Erythroblast (primary cell): Measurements from ENCODE around the gene OPA3.
A peak's percentile ranks its signal among the peaks of the same experiment; 100 is the strongest.

Experiments
- DNase-seq, 2 experiments: peaks; one replicate each; lab custom pipeline; 2025; lab: John Stamatoyannopoulos, UW
- GATA1 ChIP-seq: IDR thresholded peaks from 2 replicates; pipeline ENCODE4 v1.6.1; 2011; ENCODE audit warnings: low read depth, mild to moderate bottlenecking, control low read depth, low read length, moderate library complexity
- POLR2A ChIP-seq: IDR thresholded peaks from 2 replicates; pipeline ENCODE4 v1.6.1; 2011; ENCODE audit warnings: mild to moderate bottlenecking, low read length

The OPA3 gene

DNA sequence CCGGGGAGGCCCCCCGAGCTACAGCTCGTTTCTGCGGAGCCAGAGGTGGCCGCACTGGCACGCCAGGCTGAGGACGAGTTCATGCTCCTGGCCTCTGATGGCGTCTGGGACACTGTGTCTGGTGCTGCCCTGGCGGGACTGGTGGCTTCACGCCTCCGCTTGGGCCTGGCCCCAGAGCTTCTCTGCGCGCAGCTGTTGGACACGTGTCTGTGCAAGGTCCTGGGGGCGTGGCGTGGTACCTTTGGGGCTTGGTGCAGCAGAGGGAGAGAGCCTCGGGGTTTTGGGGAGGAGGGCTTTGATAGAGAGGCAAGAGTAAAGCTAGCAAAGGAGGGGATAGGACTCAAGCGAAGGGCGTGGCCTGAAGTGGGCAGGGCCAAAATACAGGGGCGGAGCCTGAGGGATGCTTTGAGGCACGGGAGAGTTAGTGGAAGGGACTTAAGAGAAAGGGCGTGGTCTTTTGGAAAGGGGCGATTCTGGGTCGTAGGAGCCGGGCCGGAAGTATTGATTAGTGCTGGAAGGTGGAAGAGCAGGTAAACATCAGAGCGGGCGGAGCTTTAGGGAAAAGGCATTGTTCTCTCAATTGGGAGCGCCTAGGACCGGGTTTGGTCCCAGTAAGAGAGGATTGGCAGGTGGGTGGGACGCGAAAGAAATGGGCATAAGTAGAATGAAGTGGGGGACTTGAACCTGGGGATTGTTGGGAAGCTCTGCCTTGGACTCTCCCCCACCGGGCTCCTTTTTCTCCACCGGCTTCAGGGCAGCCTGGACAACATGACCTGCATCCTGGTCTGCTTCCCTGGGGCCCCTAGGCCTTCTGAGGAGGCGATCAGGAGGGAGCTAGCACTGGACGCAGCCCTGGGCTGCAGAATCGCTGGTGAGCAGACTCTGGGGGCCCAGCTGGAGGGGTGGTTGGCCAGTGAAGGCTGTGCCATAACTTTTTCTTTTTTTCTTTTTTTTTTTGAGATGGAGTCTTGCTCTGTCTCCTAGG, 85.1 kb downstream of the OPA3 start:
- TF ChIP-seq POLR2A (no peak), GATA1 (no peak)
- DNase-seq = peak; percentile 66 to 71

DNA sequence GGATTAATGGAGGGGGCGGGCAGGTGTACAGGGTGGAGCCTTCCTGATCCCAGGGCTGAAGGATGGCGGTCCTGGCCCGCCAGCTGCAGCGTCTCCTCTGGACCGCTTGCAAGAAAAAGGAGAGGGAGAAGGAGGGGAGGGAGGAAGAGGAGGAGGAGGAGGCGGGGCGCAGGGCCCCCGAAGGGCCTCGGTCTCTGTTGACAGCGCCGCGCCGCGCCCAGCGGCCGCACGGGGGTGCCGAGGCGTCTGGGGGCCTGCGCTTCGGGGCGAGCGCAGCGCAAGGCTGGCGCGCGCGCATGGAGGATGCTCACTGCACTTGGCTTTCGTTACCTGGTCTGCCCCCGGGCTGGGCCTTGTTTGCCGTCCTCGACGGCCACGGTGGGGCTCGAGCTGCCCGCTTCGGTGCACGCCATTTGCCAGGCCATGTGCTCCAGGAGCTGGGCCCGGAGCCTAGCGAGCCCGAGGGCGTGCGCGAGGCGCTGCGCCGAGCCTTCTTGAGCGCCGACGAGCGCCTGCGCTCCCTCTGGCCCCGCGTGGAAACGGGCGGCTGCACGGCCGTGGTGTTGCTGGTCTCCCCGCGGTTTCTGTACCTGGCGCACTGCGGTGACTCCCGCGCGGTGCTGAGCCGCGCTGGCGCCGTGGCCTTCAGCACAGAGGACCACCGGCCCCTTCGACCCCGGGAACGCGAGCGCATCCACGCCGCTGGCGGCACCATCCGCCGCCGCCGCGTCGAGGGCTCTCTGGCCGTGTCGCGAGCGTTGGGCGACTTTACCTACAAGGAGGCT, 86.0 kb downstream of the OPA3 start, which contains the start of gene PPM1N:
Gene PPM1N (plus strand): TSS at position 33 of the 785 bp plus-strand sequence. CDS start 30 bp downstream, at position 63.
- peak; percentile 72 for DNase-seq
- TF ChIP-seq GATA1 (no peak), POLR2A (no peak)

DNA sequence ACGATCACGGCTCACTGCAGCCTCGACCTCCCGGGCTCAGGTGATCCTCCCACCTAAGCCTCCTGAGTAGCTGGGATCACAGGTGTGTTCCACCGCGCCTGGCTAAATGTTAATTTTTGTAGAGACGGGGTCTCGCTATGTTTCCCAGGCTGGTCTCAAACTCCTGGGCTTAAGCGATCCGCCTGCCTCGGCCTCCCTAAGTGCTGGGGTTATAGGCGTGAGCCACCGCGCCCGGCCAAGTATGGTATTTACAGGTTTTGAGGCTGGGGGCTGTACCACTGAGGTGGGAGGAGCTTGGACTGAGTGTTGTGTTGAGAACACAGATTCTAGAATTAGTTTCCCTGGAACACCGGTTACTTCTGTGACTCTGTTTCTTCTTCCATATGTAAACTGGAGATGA, 86.8 kb downstream of the OPA3 start:
- no peak for DNase-seq
- no peak for TF ChIP-seq POLR2A
- TF ChIP-seq GATA1 = no peak

DNA sequence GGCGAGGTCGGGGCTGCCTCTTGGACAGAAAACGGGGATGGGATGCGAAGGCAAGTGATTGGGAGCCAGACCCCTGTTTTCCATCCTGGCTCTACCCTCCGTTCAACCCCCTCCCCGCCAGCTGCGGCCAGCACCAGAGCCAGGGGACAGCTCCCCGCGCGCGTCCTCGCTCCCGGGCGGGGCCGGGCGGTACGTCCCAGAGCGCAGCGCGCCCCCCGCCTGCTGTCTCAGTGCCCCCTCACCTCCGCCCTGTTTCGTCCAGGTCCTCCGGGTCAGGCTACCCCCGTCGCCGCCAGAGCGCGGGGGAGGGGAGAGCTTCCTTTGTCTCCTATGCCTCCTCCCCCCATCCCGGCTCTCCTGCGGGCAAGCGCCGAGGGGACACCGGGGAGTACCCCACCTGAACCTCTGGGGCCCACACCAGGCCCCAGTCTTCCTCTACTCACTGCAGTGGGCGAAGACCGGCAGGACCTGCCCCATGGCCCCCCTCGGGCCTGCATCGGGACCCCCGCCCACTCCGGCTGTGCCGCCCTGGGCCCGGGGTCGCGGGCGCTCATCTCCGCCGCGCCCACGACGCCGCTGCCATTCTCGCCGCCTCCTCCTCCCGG, 88.2 kb downstream of the OPA3 start:
- TF ChIP-seq GATA1 (no peak), POLR2A (no peak)
- DNase-seq = peak; percentile 45 to 56

DNA sequence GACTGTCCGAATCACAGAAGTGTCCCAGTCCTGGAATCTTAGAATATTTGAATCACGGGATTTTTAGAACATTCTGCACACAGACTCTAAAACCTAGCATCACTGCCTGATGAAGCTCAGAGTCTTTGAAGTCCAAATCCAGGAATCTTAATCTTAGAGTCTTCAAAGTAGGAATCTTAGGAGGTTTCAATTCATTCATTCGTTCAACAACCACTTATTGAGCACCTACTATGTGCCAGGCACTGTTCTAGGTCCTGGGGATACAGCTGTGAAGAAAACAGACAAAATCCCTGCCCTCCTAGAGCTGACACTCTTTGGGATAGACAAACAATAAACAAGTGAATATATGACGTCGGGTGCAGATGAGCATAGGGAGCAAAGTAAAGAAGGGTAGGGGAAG, 89.4 kb downstream of the OPA3 start:
- TF ChIP-seq GATA1 (no peak), POLR2A (no peak)
- DNase-seq = no peak

DNA sequence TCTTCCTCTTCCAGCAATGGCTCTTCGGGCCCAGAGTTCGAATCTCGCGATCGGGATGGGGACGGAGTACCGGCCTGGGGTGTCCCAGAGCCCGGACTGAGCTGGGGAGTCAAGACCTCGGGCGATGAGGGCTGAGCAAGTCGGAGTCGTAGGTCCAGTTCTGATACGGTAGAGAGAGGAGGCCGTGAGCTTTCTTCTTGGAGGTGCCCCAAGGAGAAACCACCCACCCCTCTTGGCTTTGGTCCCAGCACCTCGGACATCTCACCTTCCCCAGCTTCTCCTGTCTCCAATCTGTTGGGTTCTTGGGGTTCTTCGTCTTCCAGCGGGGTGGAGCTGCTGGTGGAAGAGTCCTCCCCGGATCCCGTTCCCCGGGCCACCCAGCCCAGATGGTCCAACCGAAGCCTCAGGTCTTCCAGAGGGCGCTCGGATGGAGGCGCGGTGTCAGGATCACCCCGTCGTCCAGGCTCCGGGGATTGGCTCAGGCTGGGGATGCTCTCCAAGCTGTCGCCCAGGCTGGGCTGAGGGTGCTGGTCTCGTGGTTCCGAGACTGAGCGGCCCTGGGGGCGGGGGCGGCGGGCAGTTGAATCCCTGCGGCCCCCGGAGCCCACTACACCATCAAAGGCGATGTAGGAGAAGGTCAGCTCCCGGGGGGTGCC, 90.2 kb downstream of the OPA3 start:
- no peak for DNase-seq
- TF ChIP-seq GATA1 = no peak
- TF ChIP-seq POLR2A = no peak

DNA sequence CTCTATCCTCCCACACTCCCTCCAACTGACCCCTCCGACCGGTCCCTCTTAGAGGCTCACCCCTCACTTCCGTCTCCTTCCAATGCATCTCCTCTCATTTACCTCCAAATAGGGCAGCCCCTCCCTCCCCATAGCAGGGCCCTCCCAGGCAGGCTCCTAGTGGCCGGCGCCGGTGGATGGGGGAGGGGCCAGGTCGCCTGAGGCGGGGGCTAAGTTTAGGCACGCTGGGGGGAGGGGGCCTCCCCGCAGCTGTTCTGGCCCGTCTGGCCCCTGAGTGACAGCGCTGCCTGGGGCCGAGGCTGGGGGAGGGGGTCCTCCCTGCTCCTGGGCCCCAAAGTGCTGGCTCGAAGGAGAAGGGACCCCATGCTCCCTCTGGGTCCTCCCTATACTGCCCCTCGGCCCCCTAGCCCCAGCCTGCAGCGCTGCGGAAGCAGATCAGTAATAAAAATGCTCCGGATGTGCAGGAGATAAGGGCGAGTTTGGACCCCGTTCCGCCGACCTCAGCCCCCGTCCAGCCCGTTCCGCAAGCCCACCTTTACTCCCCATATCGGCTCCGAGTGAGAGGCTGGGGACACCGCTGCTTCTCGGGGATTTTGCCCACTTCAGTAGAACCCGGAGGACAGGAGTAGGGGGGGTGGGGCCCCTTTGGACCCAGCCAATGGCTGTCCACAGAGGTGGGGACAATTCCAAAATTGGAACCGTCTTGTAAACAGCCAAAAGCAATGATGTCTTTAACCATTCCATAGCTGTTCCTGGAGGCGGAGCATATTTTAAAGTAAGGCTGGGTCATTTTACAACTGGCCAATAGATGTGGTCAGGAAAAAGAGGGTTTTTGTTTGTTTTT, 91.8 kb downstream of the OPA3 start:
- DNase-seq = peak; percentile 56 to 61

DNA sequence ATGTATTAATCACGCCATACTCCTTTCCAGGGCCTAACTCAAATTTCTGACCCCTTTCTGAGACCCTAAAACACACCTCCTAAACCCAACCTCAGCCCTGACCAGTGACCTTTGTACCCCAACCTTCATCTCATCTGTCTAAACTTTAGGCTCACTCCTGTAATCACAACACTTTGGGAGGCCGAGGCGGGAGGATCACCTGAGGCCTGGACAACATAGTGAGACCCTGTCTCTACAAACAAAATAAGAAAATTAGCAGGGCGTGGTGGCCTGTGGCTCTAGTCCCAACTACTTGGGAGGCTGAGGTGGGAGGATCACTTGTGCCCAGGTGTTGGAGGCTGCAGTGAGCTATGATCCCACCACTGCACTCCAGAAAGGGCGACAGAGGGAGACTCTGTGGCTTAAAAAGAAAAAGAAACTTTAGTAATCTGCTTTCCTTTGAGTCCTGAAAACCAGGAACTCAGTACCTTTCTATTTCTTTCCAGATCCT, 92.4 kb downstream of the OPA3 start:
- TF ChIP-seq GATA1 (no peak), POLR2A (no peak)
- no peak for DNase-seq

More for the DNA sequence above, 91.8 kb downstream of the OPA3 start:
- TF ChIP-seq GATA1 (no peak), POLR2A (peak; percentile 35)

DNA sequence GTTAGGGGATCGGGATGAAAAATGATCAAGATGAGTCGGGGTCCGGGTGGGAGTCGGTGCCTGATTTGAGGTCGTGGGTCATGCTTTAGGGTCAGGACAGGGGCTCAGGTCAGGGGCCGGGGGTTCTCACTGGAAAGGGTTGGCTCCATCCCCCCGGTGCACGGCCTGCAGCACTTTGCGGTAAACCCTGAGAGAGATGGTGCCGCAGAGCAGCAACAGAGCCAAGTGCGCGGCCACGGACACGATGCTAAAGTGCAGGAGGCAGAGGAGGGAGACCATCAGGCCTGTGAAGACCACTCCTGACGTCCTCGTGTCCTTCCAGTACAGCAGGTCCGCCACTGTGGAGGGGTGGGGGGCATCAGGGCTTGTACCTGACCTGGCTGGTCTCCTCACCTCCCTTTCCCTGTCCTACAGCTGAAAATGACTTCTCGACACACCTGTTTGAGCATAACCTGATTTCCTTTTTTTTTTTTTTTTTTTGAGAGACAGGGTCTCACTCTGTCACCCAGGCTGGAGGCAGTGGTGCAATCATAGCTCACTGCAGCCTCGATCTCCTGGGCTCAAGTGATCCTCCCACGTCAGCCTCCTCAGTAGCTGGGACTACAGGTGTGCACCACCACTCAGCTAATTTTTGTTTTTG, 95.3 kb downstream of the OPA3 start:
- TF ChIP-seq POLR2A = no peak
- TF ChIP-seq GATA1 = no peak
- no peak for DNase-seq

DNA sequence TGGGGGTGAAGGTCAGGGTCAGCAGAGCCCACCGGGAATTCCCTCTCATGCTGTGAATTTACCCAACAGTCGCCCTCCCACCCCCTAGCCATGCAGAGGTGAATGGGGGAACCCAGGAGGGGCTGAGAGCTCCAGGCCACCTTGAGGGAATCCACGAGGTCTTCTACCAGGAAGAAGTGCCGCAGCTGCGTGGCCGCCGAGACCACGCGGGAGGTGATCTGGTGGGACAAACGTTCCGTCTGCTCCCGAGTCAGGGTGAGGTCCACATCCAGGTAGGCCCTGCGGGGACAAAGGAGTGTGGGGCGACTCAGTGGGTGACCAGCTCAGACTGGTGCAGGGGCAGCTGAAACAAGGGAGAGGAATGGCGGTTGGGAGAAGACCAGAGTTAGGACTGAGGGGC, 95.9 kb downstream of the OPA3 start:
- TF ChIP-seq POLR2A (no peak), GATA1 (no peak)
- DNase-seq = no peak

DNA sequence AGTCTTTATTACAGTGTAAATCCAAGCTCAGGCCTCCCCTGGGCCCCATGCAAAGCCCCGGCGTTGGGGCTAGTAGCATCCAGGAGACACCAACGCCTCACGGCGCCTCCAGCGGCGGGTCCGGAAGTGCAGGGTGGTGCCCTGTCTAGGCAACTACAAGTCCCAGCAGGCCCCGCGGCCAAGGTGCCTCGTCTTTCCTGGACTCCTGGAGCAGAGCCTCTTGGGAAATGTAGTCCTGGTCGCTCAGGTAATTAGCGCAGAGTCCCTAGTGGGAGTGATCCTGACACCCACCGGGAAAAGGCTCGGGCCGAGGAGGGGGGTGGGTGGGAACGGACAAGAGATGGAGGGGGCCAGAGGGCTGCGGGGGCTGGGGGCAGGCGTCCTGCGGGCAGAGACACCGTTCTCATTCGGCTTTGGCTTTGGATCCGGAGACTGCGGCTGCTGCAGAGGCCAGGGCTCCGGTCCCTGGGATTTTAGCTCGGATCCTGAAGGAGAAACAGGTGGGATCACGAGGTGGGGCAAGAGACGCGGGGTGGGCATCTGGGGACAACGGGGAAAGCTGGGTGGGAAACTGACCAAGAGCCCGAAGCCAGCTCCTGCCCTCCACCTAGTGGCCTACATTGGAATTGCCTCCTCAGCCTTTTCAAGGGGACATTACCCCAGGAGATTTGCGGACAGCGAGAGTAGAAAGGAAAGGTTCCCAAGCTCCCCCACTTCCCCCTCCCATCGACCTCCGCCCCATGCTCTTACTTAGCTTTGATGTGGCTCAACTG, 99.1 kb downstream of the OPA3 start:
- peak; percentile 93 to 96 for DNase-seq
- TF ChIP-seq GATA1 (no peak), POLR2A (no peak)
